Mammary epithelial cell (primary cell): ENCODE results near the gene ACADM.

Source experiments
- CTCF ChIP-seq, 2 donors: IDR thresholded peaks in 1 of 2; conservative IDR thresholded peaks in 1 of 2; 2 replicates each; pipeline ENCODE4 v1.5.1; 2011 to 2012; ENCODE audit warnings: inconsistent platforms in 2 of 2, low read length in 2 of 2, mild to moderate bottlenecking in 2 of 2, control low read depth in 1 of 2, low read depth in 1 of 2; ENCODE audit not compliant: insufficient read depth in 1 of 2; ENCODE audit errors: extremely low read depth in 1 of 2
- EZH2 ChIP-seq: IDR thresholded peaks from 2 replicates; pipeline ENCODE4 v1.6.1; 2012; ENCODE audit warnings: low read length, inconsistent platforms, borderline replicate concordance

- TF ChIP-seq CTCF (conservative IDR thresholded peaks at IDR 0.05 in 1 of 2, IDR thresholded peaks at IDR 0.05 in 1 of 2; ENCODE audit: extremely low read depth in 1 of 2, insufficient read depth in 1 of 2, low read depth in 1 of 2, low read length in 2 of 2): no peak
- TF ChIP-seq EZH2: no peak
Observed at GRCh38 chr1:75712306-75712705, 12.2 kb upstream of the ACADM start.
